GM21515 (cell line): ENCODE results near the gene ZNF219.

Source experiments
- ATAC-seq: cut with Tn5 transposase; IDR thresholded peaks from one replicate; pipeline ENCODE4 v1.9.1; 2021; ENCODE audit not compliant: unreplicated experiment

ZNF219 gene

DNA sequence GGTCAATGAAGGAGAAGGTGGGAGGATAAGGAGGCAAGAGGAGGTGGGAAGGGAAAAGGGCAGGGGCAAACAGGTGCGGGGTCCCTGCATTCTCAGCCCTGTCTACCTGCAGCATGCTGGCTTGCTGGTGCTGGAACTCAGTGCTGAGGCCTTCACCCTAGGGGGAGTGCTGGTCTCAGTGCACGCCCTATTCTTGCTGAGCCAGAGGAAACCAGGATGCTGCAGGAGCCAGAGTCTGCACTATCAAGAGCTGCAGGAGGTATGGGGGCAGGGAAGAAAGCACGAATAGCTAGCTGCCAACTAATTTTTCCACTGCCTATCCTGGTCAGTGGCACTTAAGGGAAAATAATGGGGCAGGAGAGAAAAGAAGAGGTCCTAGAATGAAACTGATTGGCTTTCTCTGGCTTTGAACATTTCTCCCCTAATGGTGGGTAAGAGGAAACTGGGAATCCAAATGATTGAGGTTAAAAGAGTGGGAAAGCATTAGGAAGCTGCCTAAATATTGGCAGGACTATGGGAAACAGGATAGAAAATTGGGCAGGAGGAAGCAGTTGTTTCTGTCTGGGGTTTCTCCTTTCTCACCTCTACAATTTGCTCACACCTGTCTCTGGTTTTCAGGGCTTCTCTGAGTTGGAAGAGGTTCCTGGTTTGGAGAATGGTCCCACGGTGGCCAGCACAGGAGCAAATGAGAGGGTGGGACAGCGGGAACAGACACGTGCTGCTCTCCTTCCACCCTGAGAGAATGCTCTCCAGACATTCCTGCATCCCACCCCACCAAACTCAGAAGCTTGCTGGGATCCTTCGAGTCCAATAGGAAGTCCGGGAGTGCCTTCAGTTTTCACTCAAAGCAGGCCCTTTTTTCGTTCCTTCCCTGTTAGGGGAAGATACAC, 4.3 kb upstream of the ZNF219 start:
- no peak for ATAC-seq

DNA sequence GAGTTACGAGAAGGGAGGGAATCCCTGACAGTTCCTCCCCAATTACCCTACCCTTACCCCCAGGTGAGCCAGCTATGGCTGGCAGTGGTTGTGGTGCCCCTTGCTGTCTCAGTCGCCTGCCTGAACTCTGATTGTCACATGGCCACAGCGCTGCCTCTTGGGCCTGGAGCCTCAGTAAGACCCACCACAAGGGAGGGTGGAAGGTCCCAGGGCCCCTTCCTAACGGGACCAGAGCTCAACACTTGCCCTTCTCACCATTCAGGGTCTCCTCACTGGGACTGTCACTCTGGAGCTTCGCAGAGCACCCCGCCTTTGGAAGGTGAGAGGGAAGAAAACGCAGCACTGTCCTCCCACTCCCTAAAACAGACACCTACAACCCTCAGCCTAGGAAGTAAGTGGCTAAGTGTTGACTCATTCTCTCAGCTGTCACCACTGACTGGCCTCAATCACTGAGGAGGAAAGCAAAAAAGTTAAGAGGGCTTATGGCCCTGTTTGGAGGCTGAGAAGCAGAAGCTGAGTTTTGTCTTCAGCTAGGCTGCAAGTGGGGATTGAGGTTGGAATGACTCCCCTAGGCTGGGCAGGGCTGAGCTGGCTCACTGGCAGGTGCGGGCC, 3.5 kb upstream of the ZNF219 start:
- ATAC-seq: no peak

- ATAC-seq: no peak
Observed at GRCh38 chr14:21100931-21101330, 2.5 kb upstream of the ZNF219 start, which contains the start of gene TMEM253. Gene TMEM253, plus strand, starts transcription at chr14:21101066. Its CDS starts 278 bp downstream, at chr14:21101344.

DNA sequence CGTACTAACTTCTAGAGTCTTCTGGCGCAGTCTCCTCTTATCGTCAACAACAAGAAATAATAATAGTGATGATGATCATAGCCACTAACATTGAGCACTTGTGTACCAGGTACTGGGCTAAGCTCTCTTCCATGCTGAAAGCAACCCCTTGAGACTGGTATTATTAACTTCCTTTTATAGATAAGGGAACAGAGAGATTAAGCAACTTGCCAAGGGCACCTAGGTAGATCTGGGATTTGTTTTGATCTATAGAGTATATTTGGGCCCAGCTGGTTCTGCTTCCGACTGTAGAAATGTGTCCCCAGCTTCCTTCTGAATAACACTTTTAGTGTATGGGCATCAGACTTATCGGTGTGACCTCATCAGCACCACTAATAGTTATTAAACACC, 1.1 kb upstream of the ZNF219 start:
- no peak for ATAC-seq

GRCh38 chr14:21098892-21099595, 589 bp upstream of the ZNF219 start:
- no peak for ATAC-seq

DNA sequence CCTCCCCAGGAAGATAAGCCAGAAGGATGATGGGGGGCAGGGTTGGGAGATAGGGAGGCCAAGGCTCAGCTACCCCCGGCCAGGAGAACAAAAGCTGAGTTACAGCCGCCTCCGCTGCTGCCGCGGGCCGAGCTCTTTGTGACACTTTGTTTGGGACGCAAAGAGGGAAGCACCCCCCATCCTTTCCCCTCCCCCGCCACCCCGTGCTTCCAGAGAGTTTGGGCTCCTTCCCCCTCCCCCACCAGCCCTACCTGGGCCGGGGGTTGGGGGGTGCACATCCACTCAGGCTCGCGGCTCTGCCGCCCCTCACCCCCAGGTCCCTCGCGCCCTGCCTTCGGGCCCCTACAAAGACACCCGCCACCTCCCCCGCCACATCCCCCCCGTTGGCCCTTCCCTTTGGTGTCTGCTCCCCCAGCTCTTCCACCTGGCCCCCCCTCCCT, 799 bp downstream of the ZNF219 start:
- ATAC-seq: no peak

DNA sequence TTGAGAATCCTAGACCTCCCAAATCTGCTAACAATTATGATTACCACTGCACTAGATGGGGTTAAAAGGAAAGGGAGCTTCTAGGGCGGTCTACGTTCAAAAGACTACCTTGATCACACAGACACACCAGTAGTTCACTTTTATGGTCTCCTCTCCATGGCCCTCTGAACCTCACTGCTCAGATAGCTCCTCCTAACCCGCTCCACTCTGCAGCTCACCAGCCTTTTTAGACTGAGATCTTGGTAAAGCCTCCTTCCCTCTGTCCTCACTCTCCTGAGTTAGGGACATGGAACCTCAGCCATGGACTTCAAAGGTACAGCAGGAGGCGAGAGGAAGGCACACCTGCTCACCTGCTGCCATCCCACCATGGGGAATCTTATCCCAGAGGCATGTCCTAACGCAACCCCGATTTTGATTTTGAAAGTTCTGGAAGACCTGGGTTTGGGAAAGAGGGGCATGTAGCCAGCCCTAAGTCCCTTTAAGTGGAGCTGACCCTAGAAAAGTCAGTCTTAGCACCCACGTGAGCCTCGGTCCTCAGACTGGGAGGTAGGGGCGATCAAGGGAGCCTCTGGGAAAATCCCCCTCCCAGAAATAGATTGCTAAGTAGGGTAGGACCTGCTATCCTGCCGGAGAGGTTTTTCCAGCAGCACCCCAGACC, 1.3 kb downstream of the ZNF219 start:
- no peak for ATAC-seq

DNA sequence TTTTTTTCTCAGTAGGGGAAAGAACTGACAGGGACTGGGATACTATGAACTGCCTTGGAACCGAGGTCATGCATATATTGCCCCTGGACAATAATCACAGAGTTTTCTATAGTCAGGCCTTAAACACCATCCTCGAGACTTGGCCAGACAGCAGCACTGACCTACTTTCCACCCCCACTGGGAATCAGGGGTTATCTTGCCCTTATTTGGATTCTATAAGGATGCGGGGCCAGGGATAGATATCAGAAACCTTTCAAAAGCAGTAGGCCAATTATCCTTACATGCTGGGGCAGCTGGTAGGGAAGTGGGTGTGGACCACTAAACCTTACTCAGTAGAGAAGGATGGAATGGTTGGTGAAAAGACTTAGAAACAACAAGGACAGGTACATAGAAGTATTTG, 2.0 kb downstream of the ZNF219 start:
- no peak for ATAC-seq

DNA sequence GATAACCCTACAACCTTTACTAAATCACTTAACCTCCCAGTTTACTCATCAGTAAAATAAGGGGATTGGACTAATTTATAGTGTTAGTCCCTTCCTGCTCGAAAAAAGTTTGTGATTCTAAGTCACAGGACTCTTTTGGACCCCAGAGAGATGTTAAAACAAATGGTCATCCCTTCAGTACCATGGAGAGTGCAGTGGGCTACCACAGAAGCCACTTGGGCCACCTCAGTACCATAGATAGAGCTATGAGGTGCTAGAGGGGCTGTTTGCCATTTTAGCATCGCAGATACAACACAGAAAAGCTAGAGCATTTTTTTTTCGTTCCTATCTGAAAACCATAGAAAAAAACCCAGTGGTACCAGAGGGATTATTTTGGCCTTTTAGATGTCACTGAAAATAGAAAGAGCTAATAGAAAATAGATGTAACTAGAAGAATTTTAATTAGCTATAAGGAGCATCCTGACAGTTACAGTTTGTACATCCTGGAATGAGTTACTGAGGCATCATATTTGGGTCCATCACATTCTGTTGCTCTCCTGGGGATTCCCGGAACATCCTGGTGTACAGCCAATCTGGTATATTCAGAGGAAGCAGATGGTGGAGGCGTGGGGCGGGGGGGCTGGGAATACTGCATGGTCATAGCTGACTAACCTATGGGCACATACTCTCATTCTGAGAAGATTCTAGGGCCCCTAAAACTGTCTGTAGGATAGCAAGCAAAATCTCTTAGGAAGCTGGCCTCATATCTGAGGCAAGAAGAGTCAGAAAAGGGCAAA, 2.8 kb downstream of the ZNF219 start:
- ATAC-seq: no peak

DNA sequence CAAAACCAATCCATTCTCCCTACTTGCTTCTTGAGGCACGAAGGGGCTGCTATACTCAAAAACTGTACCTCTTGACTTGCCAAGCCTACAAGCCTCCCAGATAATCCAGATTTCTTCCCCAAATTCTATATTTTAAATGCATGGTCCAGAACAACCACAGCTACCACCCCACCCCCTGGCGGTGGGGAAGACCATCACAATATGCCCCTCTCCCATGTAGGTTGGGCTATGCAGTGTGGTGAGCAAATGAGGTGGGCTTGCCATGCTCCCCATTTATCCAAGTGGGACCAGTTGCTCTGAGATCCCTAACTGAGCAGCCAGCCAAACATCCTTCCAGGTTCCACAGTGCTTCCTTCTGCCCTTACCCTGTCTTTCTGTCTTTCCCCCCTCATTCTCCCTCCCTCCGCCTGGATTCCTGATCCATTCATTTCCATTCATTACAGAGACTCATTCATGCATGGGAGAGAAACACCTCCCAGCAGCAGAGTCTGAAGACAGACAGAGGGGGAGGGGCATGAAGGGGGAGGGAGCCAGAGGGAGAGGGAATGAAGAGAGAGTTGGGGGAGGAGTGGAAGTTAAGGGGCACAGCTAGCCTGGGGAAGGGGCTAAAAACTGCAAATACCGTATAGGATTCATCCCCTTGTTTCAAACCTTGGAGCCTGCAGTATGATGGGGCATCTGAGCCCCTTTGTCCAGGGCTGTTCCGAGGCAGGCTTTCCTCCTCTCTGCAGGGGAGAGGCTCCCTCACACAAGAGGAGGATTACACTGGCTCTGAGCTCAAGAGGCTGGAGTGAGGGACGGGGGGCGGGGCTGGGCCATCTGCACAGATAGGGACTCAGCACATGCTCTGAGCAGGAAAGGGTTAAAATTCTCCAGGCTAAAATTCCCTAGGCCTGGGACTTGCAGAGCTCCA, 4.4 kb downstream of the ZNF219 start:
- ATAC-seq: no peak

DNA sequence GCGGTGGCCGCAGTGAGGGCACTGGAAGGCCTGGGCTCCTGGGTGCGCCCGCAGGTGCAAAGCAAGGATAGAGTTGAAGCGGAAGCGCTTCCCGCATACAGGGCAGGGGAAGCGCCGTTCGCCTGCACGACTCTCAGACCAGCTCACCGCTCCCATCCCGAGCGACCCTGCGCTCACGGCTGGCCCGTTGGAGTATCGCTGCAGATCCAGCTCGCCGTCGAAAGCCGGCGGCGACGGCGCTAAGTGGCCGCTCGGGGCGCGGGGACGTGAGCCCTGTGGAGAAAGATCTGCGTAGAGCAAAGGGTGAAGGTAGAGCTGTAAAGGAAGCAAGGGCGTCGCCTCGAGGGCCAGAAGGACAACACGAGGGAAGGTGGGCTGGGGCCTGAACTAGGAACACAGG, 5.4 kb downstream of the ZNF219 start:
- no peak for ATAC-seq

- ATAC-seq: peak; percentile 79
Observed at GRCh38 chr14:21092273-21093011, 6.0 kb downstream of the ZNF219 start.

- ATAC-seq: no peak
Observed at GRCh38 chr14:21091821-21092272, 6.6 kb downstream of the ZNF219 start.

DNA sequence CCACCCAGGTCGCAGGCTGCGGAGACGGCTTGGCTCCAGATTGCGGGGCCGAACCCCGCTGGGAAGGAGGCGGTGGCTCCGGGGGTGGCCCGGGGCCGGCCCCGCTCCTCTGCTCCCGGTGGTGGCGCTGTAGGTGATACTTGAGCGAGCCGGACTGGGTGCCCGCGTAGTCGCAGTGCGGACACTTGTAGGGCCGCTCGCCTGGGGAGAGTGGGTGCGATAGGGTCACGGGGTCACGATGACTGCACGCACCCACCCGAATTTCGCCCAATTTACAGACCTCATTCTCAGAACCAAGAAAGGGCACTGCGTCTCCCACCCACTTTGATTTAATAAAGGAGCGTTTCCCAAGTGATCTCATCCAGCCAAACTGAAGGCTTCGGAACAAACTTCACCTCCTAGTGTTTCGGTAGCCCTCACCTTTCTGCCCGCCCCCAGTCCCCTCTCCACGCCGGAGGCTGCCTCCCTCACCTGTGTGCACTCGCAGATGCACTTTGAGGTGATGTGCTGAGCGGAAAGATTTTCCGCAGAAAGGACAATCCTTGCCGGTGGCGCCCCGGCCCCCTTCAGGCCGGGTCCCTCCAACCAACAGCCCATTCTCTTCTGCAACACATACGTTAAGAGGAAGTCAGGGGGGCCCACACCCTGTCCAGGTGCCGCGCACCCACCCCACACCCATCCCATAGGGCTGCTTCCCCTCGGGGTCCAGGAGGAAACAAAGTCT, 7.4 kb downstream of the ZNF219 start:
- no peak for ATAC-seq

- no peak for ATAC-seq
Observed at GRCh38 chr14:21090194-21090939, 8.1 kb downstream of the ZNF219 start.

GRCh38 chr14:21089877-21090193, 8.6 kb downstream of the ZNF219 start:
- ATAC-seq: no peak

DNA sequence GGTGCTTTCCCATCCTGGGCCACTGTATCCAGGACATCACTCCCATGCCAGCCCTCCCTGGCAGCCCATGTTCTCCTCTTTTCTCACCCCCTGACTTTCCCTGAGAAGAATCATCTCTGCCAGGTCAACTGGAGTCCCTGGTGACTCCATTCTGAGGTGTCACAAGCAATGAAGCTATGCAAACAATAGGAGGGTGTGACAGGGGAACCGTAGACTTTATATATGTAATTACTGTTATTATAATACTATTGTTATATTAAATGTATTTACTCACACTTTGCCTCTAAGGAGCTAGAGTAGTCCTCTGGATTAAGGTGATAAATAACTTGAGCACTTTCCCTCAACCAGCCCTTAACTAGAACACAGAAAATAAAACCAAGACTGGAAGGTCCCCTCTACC, 9.2 kb downstream of the ZNF219 start:
- no peak for ATAC-seq
